ENCODE data around the gene SIPA1L3.

SIPA1L3 gene

GRCh38 chr19:37959665-37960114 lies 52.7 kb downstream of the SIPA1L3 start:
- Histone ChIP-seq H3K27me3 (ENCODE audit: low read depth, low read length) (no peaks in the 10 kb centered on the region), H4K20me1 (ENCODE audit: insufficient read depth, low read length) (no peaks in the 10 kb centered on the region), H3K4me1 (ENCODE audit: low read length) (peaks cover 34% of the 10 kb centered on the region), H3K27ac (ENCODE audit: low read length) (no peak overlapping the region), H3K4me2 (ENCODE audit: low read length) (peak overlapping the region; percentile 33), H3K79me2 (ENCODE audit: low read length) (peaks cover 26% of the 10 kb centered on the region), H3K9ac (ENCODE audit: low read length) (no peak overlapping the region), H3K36me3 (replicated peaks; ENCODE audit: low read depth, low read length) (peaks cover 16% of the 10 kb centered on the region), H3K4me3 (ENCODE audit: low read length) (0 out of 2 replicates have a peak overlapping the region, but pooled peaks have one; percentile 2), H3K9me3 (ENCODE audit: insufficient read depth, low read length) (peaks cover 13% of the 10 kb centered on the region; the same call in 1 of the 2 replicates), H2AFZ (ENCODE audit: low read depth, low read length) (no peak overlapping the region)
- TF ChIP-seq CTCF (IDR thresholded peaks at IDR 0.05; ENCODE audit: low read depth, low read length), result no peak
- no peak for TF ChIP-seq EZH2phosphoT487 (IDR thresholded peaks at IDR 0.05; ENCODE audit: low read depth)

GRCh38 chr19:37961198-37961597 lies 54.2 kb downstream of the SIPA1L3 start:
- TF ChIP-seq CTCF (IDR thresholded peaks at IDR 0.05; ENCODE audit: low read depth, low read length) (no peak), EZH2phosphoT487 (IDR thresholded peaks at IDR 0.05; ENCODE audit: low read depth) (no peak)
- H3K79me2 ChIP-seq (ENCODE audit: low read length), result peaks cover 24% of the 10 kb centered on the region

GRCh38 chr19:37963190-37963936 lies 56.4 kb downstream of the SIPA1L3 start:
- Histone ChIP-seq H3K27ac (ENCODE audit: low read length) (0 out of 2 replicates have a peak overlapping the region, but pooled peaks have one; percentile 7), H3K9me3 (ENCODE audit: insufficient read depth, low read length) (peaks cover 8% of the 10 kb centered on the region; the same call in 1 of the 2 replicates), H2AFZ (ENCODE audit: low read depth, low read length) (no peak overlapping the region), H3K9ac (ENCODE audit: low read length) (no peak overlapping the region), H3K4me1 (ENCODE audit: low read length) (peaks cover 34% of the 10 kb centered on the region), H3K36me3 (replicated peaks; ENCODE audit: low read depth, low read length) (peaks cover 13% of the 10 kb centered on the region), H3K4me2 (ENCODE audit: low read length) (peak overlapping the region; percentile 4; the same call in 1 of the 2 replicates), H4K20me1 (ENCODE audit: insufficient read depth, low read length) (no peaks in the 10 kb centered on the region), H3K27me3 (ENCODE audit: low read depth, low read length) (no peaks in the 10 kb centered on the region), H3K4me3 (ENCODE audit: low read length) (no peak overlapping the region), H3K79me2 (ENCODE audit: low read length) (peaks cover 22% of the 10 kb centered on the region)
- TF ChIP-seq CTCF (IDR thresholded peaks at IDR 0.05; ENCODE audit: low read depth, low read length) (no peak), EZH2phosphoT487 (IDR thresholded peaks at IDR 0.05; ENCODE audit: low read depth) (no peak)

More at GRCh38 chr19:37961198-37961597, 54.2 kb downstream of the SIPA1L3 start:
- Histone ChIP-seq H3K4me1 (ENCODE audit: low read length) (peaks cover 34% of the 10 kb centered on the region), H3K36me3 (replicated peaks; ENCODE audit: low read depth, low read length) (peaks cover 13% of the 10 kb centered on the region), H4K20me1 (ENCODE audit: insufficient read depth, low read length) (no peaks in the 10 kb centered on the region), H3K27me3 (ENCODE audit: low read depth, low read length) (no peaks in the 10 kb centered on the region), H3K27ac (ENCODE audit: low read length) (no peak overlapping the region), H2AFZ (ENCODE audit: low read depth, low read length) (no peak overlapping the region), H3K9ac (ENCODE audit: low read length) (no peak overlapping the region), H3K4me2 (ENCODE audit: low read length) (no peak overlapping the region), H3K4me3 (ENCODE audit: low read length) (no peak overlapping the region), H3K9me3 (ENCODE audit: insufficient read depth, low read length) (peaks cover 13% of the 10 kb centered on the region; the same call in 1 of the 2 replicates)

- H3K9me3 ChIP-seq (ENCODE audit: insufficient read depth, low read length), result peaks cover 6% of the 10 kb centered on the region; the same call in 1 of the 2 replicates
- no peak overlapping the region for H3K4me2 ChIP-seq (ENCODE audit: low read length)
- H3K27me3 ChIP-seq (ENCODE audit: low read depth, low read length), result no peaks in the 10 kb centered on the region
- H3K27ac ChIP-seq (ENCODE audit: low read length), result no peak overlapping the region
- H3K4me3 ChIP-seq (ENCODE audit: low read length), result no peak overlapping the region
- H3K36me3 ChIP-seq (replicated peaks; ENCODE audit: low read depth, low read length), result peaks cover 8% of the 10 kb centered on the region
- no peak for TF ChIP-seq CTCF (IDR thresholded peaks at IDR 0.05; ENCODE audit: low read depth, low read length)
- no peak for TF ChIP-seq EZH2phosphoT487 (IDR thresholded peaks at IDR 0.05; ENCODE audit: low read depth)
- H2AFZ ChIP-seq (ENCODE audit: low read depth, low read length), result no peak overlapping the region
- no peak overlapping the region for H3K9ac ChIP-seq (ENCODE audit: low read length)
- no peaks in the 10 kb centered on the region for H4K20me1 ChIP-seq (ENCODE audit: insufficient read depth, low read length)
- H3K4me1 ChIP-seq (ENCODE audit: low read length), result peaks cover 34% of the 10 kb centered on the region
- peaks cover 25% of the 10 kb centered on the region for H3K79me2 ChIP-seq (ENCODE audit: low read length)
Observed at GRCh38 chr19:37964109-37964508, 57.1 kb downstream of the SIPA1L3 start.

Data from OCI-LY3 (cell line).